ENCODE results near the gene F13B.

DNA sequence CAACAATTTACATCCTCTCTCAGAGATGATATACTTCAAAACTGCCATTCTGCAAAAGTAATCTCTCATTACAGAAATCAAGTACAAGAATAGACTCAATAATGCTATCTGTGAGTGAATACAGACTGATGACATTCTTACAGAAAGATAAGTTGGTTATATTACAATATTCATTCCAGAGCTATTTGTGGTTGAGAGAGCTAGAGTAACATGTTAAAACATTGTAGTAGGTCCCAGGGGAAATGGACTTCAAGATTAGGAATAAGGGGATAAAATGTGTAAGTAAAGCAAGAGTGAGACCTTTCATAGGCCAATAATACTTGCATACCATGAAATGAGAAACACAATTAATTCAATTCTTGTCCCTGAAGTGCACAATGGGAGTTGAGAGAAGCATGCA lies 1.5 kb downstream of the F13B start:
- TF ChIP-seq POLR2A (IDR thresholded peaks at IDR 0.05): no peak
- TF ChIP-seq, protein P1, sequence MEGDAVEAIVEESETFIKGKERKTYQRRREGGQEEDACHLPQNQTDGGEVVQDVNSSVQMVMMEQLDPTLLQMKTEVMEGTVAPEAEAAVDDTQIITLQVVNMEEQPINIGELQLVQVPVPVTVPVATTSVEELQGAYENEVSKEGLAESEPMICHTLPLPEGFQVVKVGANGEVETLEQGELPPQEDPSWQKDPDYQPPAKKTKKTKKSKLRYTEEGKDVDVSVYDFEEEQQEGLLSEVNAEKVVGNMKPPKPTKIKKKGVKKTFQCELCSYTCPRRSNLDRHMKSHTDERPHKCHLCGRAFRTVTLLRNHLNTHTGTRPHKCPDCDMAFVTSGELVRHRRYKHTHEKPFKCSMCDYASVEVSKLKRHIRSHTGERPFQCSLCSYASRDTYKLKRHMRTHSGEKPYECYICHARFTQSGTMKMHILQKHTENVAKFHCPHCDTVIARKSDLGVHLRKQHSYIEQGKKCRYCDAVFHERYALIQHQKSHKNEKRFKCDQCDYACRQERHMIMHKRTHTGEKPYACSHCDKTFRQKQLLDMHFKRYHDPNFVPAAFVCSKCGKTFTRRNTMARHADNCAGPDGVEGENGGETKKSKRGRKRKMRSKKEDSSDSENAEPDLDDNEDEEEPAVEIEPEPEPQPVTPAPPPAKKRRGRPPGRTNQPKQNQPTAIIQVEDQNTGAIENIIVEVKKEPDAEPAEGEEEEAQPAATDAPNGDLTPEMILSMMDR (IDR thresholded peaks at IDR 0.05): no peak
